HG03045 (cell line): ENCODE results near the gene IFNGR1.
"Not testable (repeated sequence)": the region's sequence is repeated elsewhere in the genome, so short reads cannot be mapped to it uniquely, and the experiment has no call there.

Experiments used
- ATAC-seq: cut with Tn5 transposase; IDR thresholded peaks from one replicate; pipeline ENCODE4 v1.9.1; 2021; ENCODE audit warnings: mild to moderate bottlenecking, moderate library complexity; ENCODE audit not compliant: unreplicated experiment

Gene IFNGR1

GRCh38 chr6:137218917-137219663 is at the start of gene IFNGR1:
TSS of gene IFNGR1 (minus strand) at chr6:137219385. CDS start at chr6:137219327, 58 bp downstream.
- ATAC-seq: peak; percentile 96

- ATAC-seq: no peak
These were observed 49.7 kb upstream of the IFNGR1 start for GRCh38 chr6:137268911-137269310.

DNA sequence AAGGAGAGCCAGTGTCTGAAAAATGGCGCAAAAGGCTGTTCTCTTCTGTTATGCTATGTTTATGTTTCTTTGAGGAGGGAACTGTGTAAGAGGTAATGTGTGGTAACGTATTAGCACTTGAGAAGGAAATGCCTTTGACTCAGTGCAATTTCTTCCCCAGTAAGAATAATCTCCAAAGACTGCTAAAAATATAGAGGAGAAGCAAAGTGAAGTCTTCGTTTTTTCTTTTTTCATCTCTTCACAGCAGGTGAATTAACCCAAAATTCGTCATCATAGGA is 47.1 kb upstream of the IFNGR1 start:
- no peak for ATAC-seq

GRCh38 chr6:137265561-137266308 is 46.5 kb upstream of the IFNGR1 start:
- no peak for ATAC-seq

- no peak for ATAC-seq
These were observed 45.3 kb upstream of the IFNGR1 start for GRCh38 chr6:137264311-137265075.

DNA sequence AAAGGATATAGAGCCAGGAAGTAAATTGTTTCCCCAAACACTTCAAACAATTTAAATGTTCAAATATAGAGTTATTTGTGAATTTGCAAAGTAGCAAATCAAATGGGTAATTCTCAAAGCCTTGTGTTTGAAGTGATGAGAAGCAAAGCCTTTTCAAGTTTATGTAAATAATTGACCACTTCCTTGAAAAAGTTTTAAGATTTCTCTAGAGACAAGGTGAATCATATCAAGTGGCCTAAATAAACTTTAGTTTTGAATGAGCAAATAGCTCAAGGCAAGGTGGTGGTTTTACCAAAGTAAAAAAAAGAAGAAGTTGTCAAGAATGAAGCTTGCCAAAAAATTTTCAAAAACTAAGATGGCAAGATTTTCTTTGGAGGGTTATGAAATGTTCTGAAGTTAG is 42.6 kb upstream of the IFNGR1 start:
- ATAC-seq: no peak

GRCh38 chr6:137261361-137261760 is 42.2 kb upstream of the IFNGR1 start:
- ATAC-seq: no peak

- ATAC-seq: no peak
These were observed 41.0 kb upstream of the IFNGR1 start for GRCh38 chr6:137260217-137260616.

GRCh38 chr6:137259349-137259748 is 40.2 kb upstream of the IFNGR1 start:
- no peak for ATAC-seq

- ATAC-seq: no peak
These were observed 39.0 kb upstream of the IFNGR1 start for GRCh38 chr6:137258170-137258569.

DNA sequence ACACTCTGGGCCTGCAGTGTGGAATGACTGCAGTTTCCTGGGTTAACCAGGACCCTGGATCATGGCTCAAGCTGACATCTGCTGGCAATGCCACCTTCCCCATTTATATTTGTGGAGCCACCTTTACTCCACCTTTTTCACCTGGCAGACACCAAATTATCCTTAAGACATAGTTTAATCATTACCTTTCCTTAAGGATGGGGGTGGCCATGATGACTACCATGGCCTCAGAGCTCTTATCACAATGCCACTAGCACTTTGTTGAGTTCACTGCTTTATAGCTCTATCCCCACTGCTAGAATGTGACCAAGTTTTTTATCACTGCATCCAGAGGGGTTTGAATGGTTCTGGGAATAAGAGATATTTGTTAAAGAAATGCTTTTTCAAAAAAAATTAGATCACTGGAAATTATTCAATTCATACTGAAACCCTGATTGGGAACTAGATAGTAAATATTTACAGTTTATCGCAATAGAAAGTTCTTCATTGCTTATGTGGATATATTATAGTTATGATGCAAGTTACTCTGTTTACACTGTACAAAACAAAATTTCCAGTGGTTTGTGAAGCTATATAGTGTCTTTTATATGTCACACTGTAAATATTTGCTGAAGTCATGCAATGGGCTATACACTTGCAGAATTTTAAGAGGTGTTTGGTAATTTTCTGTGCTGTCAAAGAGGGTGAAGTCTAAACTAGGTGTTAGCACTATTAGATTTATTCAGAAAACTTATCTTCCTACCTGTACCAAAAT is 37.3 kb upstream of the IFNGR1 start:
- no peak for ATAC-seq

DNA sequence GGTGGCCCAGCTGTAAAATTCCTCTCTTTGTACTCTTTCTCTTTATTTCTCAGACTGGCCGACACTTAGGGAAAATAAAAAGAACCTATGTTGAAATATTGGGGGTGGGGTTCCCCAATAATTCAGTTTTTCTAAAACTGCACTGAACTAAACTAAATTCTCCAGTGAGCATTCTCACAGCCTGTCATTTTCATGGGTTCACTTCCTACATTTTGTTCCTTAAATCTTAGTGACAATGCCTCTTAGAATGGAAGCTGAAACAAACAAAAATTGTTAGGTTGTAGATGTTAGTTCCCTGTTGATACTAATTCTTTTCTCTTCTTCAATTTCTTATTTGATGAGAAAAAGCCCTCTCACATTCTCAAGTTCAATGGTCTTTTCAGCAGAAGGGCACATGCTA is 35.8 kb upstream of the IFNGR1 start:
- no peak for ATAC-seq

- not testable (repeated sequence) for ATAC-seq
These were observed 35.2 kb upstream of the IFNGR1 start for GRCh38 chr6:137254430-137254829.

- ATAC-seq: no peak
These were observed 29.5 kb upstream of the IFNGR1 start for GRCh38 chr6:137248702-137249101.

GRCh38 chr6:137247724-137248123 is 28.5 kb upstream of the IFNGR1 start:
- no peak for ATAC-seq

- ATAC-seq: no peak
These were observed 27.6 kb upstream of the IFNGR1 start for GRCh38 chr6:137246791-137247202.

GRCh38 chr6:137246164-137246563 is 27.0 kb upstream of the IFNGR1 start:
- ATAC-seq: no peak

DNA sequence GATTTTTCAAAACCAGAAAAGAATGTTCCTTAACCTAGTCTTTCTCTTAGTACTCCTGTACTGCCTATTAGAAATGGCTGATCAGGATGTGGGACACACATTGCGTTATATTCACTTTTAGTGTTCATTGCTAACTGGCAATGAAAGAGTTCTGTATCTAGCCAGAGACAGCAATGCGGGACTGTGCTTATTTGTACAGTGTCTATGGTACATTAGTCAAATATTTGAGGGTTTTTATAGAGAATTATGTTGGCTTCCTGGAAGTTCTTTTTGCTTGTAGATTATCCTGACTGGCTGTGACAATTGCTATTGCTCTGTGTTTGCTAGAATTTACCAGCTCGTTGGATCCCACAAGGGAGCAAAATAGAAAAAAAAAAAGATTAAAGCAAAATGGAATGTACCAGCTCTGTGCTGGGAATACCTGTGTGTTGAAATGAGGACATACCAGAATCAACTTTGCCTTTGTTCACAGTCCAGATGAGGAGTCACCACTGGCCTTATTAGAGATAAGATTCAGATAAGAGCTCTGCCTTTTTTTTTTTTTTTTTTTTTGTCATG is 22.4 kb upstream of the IFNGR1 start:
- ATAC-seq: no peak

DNA sequence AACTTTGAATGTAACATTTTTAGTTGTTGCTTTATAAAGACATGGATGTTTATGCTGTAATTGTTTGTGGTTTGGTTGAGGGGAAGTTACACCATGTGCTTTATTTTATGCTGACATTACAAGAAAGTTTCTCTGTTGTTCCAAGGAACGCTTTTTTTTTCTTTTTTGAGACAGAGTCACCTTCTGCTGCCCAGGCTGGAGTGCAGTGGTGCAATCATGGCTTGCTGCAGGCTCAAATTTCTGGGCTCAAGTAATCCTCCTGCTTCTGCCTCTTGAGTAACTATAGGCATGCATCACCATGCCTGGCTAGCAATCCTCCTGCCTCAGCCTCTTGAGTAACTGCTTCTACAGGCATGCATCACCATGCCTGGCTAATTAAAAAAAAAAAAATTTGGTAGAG is 21.0 kb upstream of the IFNGR1 start:
- no peak for ATAC-seq

DNA sequence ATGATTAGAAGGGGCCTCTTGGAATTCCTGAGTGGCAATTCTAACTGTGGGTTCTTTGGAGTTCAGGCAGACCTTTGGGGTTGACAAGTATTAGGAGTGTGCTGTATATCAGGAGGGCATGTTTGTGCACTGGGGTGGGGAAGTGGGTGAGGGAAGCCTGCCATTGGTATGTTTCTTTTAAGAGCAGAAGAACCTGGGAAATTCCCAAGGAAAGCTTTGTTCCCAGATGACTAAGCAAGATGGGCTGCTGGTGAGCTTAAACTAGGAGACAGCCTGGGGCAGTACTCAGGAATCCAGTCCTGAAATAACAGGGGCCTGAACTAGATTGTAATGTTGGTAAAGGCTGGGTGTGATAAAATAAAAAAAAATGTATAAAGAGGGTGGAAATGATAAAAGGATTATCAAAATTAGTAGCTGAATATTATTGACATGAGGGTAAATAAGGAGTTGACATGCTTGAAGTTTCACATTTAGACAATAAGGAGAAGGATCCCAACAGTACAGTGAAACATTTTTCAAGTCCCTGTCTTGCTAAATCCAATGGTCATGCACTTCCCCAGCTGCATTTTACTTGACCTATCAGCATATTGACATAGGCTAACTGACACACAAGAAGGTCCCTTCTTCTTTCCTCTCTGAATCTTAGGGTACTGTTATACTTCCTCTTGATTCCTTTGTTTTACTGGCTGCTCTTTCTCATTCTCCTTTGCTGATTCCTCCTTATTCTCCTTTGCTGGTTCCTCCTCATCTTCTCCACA is 18.4 kb upstream of the IFNGR1 start:
- ATAC-seq: no peak
